22Rv1 (cell line): ENCODE measurements around the gene TOLLIP.

ENCODE experiments used
- H3K27ac ChIP-seq: fragments of 450-650 bp; 2 replicates; pipeline ENCODE4 v1.5.1; 2017
- CTCF ChIP-seq: fragments of 450-650 bp; IDR thresholded peaks from 2 replicates; pipeline ENCODE4 v1.5.1; 2017; ENCODE audit warnings: mild to moderate bottlenecking
- ZFX ChIP-seq: fragments of 450-650 bp; IDR thresholded peaks from 2 replicates; pipeline ENCODE4 v1.6.1; 2017; ENCODE audit warnings: antibody characterized with exemption, borderline replicate concordance

Gene TOLLIP

GRCh38 chr11:1335264-1335810, 25.9 kb upstream of the TOLLIP start:
- no peak overlapping the region for H3K27ac ChIP-seq
- TF ChIP-seq ZFX (no peak), CTCF (no peak)

GRCh38 chr11:1333860-1334259, 24.4 kb upstream of the TOLLIP start:
- TF ChIP-seq CTCF (no peak), ZFX (no peak)
- H3K27ac ChIP-seq, result no peak overlapping the region

GRCh38 chr11:1333091-1333772, 23.8 kb upstream of the TOLLIP start:
- TF ChIP-seq ZFX (no peak), CTCF (no peak)
- H3K27ac ChIP-seq, result no peak overlapping the region

- TF ChIP-seq ZFX (no peak), CTCF (no peak)
- H3K27ac ChIP-seq, result no peak overlapping the region
Measured at GRCh38 chr11:1330473-1330872, 21.0 kb upstream of the TOLLIP start.

- TF ChIP-seq CTCF (no peak), ZFX (no peak)
- no peak overlapping the region for H3K27ac ChIP-seq
Measured at GRCh38 chr11:1327064-1327460, 17.6 kb upstream of the TOLLIP start.

- TF ChIP-seq CTCF (no peak), ZFX (no peak)
- no peak overlapping the region for H3K27ac ChIP-seq
Measured at GRCh38 chr11:1326435-1327063, 17.1 kb upstream of the TOLLIP start.

GRCh38 chr11:1323774-1324173, 14.3 kb upstream of the TOLLIP start:
- no peak for TF ChIP-seq CTCF
- no peak for TF ChIP-seq ZFX

More at GRCh38 chr11:1323774-1324173, 14.3 kb upstream of the TOLLIP start:
- H3K27ac ChIP-seq, result no peak overlapping the region
